Myocyte (in vitro differentiated cells): ENCODE measurements around the gene NTSR1. TPM values are rescaled to one million over a fixed set of nuclear protein-coding genes. Genes with fewer than 3 reads are reported as not detected.
A peak's percentile ranks its signal among the peaks of the same experiment; 100 is the strongest.

Experiments used
- DNase-seq: peaks from one replicate; pipeline ENCODE4 v3.0.0-alpha.2; 2012; ENCODE audit warnings: low read depth
- total RNA-seq: library from RNA; depleted of rRNA; stranded (reverse); fragments of >200 nt; gene quantifications from 2 replicates; pipeline ENCODE4 v1.2.3, GENCODE V29; 2014

The NTSR1 gene
- total RNA-seq, 1 donor from 2014 or later: not detected

GRCh38 chr20:62706857-62707256, 1.8 kb upstream of the NTSR1 start:
- DNase-seq: no peak

- no peak for DNase-seq
Observed at GRCh38 chr20:62707276-62707920, 1.2 kb upstream of the NTSR1 start.

DNA sequence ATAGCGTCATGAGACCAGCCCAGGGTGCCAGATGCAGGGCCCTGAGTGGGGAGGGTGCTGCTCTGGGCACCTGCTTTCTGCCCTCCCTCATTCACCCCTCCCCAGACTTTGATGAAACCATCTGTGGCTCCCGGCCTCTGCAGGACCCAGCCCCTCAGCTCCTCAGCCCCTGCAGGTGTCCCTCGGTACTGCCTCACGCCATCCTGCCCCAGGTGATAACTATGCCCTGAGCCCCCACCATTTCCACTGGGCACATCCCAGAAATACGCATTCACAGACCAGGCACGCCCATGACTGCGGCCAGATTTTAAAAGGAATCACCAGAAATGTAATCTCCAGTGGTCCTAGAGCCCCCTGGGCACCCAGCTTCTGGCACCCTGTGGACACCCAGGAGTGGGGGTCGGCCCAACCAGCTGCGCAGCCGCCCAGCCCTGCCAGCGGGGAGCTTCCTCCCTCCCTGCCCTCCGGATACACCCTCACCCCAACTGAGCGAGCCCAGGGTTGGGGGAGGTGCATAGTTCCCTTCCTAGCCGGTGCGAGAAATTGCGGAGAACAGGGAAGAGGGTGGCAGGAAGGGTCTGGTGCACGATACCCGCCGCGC, 615 bp upstream of the NTSR1 start:
- no peak for DNase-seq

DNA sequence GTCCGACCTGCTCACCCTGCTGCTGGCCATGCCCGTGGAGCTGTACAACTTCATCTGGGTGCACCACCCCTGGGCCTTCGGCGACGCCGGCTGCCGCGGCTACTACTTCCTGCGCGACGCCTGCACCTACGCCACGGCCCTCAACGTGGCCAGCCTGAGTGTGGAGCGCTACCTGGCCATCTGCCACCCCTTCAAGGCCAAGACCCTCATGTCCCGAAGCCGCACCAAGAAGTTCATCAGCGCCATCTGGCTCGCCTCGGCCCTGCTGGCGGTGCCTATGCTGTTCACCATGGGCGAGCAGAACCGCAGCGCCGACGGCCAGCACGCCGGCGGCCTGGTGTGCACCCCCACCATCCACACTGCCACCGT, 885 bp downstream of the NTSR1 start:
- no peak for DNase-seq

DNA sequence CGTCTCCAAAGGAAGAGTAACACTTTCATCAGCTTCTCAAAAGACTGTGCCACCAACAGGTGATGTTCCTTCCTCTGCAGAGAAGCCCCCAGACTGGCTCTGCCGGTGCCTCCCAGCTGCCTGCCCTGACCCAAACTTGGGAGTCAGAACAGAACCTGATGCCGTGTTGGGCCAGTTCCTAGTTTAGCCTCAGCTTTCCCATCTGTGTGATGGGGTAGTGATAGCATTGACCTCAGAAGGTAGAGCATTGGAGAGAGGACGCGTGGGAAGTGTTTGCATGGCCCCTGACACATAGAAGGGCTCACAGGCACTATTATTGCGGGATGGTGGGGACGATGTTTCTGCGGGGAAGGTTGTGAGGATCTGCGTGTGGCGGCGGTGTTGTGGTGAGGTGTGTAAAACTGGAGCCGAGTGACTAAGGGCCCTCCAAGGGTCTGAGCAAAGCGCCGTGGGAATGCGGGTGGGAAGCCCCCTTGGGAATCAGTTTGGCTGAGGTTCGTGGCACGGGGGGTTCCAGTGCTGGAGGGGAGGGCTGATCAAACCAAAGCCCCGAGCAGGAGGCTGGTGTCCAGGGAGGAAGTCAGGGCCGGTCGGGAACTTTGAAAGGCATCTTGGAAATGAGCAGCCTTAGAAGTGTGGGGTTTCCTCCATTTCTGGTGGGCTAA, 1.7 kb downstream of the NTSR1 start:
- no peak for DNase-seq

DNA sequence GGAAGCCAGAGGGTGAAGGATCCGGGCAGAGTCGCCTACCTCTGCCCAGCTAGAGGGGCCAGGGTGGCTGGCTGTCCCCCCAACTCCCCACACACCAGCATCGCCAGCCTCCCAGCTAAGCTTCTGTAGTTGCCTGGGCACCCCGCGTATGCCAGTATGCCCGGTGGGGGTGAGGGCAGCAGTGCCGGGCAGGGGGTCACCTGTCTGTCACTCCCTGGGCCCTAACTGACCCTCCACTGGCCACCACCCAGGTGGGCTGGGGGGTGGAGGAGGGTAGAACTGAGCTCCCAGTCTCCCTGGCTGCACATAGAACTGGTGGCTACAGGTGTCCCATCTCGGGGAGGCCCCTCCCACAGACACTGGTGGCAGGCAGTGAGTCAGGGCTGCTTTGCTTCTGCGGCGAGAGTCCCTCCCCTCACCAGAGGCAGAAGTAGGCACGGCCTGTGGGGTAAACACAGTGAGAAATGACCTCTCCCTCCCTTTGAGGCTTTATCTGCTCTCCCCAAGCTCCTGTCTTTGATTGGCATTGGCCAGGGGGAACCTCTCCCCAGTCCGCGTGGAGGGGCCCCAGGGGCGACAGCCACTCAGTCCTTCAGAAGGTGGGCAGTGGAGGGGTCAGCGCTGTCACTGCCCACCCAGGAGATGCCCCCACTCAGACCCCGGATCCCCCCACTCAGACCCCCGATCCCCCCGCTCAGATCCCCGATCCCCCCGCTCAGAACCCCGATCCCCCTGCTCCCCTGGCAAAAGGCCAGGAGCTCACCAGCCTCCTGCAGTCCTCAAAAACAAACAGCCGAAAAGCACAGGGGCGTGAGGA, 2.5 kb downstream of the NTSR1 start:
- no peak for DNase-seq

DNA sequence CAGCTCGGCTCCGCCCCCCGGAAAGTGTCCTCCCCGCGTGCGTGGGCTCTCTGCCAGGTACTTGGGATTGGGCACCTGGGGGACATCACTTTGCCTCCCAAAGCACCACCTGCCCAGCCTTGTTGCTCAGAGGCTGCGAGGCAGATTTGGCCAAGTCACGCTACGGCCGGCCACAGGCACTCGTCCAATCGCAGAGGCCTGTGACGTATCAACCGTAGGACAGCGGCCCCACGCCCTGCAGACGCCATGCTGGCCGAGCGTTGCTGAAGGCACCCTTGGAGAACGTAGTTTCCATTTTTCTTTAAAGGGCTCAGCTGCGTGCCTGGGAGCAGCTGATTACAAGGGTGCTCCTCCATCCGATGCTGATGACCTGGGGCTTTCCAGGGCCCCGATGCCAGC, 3.1 kb downstream of the NTSR1 start:
- no peak for DNase-seq

- DNase-seq: no peak
Observed at GRCh38 chr20:62712606-62713005, 4.0 kb downstream of the NTSR1 start.

GRCh38 chr20:62714006-62714405, 5.4 kb downstream of the NTSR1 start:
- no peak for DNase-seq

- no peak for DNase-seq
Observed at GRCh38 chr20:62714799-62715198, 6.2 kb downstream of the NTSR1 start.

DNA sequence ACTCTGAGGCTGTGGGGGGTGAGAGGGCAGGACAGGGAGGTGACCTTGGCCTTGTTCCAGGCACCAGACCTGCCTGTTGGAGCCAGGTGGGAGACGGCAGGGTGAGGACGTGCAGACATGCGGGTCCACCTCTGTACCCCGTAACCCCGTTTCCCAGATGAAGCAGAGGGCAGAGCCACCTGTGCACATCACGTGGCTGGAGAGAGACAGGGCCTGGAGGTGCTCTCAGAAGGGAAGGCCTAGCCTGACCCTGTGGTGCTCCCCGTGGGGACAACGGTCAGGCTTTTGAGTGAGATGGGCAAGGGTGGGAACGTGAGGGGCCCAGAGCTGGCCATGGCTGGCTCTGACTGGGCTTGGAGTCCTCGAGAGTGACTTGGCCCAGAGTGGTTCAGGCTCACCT, 6.6 kb downstream of the NTSR1 start:
- no peak for DNase-seq

- no peak for DNase-seq
Observed at GRCh38 chr20:62716198-62716940, 7.7 kb downstream of the NTSR1 start.

GRCh38 chr20:62716941-62717310, 8.3 kb downstream of the NTSR1 start:
- no peak for DNase-seq

GRCh38 chr20:62717933-62718332, 9.3 kb downstream of the NTSR1 start:
- no peak for DNase-seq

DNA sequence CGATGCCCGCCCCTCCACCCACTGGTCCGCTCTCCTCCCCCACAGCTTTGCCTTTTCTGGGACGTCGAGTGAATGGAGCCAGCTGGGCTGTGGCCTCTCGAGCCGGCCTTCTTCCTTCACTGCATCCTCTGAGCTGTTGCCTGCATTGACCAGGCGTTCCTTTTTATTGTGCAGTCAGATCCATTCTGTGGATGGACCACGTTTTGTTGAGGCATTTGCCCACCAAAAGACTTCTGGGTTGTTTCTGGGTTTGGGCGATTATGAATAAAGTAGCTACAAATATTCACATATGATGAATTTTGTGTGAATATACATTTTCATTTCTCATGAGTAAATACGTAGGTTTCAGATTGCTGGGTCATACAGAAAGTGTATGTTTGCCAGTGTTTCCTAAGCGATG, 9.9 kb downstream of the NTSR1 start:
- DNase-seq: no peak

DNA sequence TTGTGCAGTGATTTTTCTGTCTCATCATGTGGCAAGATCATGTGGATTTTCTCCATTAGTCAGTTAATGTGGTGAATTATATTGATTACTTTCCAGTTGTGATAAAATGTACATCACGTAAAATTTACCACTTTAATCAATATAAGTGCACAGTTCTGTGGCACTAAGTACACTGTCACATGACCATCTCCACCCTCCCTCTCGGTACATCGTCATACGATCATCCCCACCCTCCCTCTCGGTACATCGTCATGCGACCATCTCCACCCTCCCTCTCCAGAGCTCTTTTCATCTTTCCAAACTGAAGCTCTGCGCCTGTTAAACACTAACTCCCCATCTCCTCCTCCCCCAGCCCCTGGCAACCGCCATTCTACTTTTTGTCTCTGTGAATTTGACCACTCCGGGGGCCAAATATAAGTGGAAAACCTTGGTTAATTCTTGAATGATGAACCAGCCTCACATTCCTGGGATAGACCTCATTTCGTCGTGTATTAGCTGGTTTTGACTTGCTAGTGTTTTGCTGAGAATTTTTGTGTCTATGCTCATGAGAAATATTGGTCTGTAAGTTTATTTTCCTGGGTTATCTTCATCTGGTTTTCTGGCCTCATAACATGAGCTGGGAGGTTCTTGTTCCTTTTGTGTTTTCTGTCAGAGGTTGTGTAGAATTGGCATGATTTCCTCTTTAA, 10.8 kb downstream of the NTSR1 start:
- DNase-seq: no peak

- no peak for DNase-seq
Observed at GRCh38 chr20:62721511-62722370, 13.1 kb downstream of the NTSR1 start.

- no peak for DNase-seq
Observed at GRCh38 chr20:62722627-62723026, 14.0 kb downstream of the NTSR1 start.

DNA sequence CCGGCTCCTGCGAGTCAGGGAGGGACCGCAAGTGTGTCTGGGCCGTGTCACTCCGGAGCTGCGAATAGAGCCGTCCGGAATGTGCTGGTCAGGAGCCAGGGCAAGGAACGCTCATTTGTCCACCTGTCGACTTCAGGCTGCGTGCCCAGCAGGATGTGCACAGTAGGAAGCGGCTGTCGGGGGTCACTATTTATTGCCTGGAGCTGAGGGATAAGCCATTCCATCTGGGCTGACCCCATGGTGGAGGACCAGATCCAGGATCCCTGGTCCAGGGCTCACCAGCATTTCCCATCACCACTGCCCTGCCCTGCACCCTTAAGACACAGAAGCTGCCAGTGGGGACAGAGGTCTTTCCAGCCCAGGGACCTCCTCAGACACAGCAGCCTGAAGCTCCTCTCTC, 14.7 kb downstream of the NTSR1 start:
- peak; percentile 96 for DNase-seq
